Measurements from ENCODE around the gene ACTN3.
"Not testable (repeated sequence)": the region's sequence is repeated elsewhere in the genome, so short reads cannot be mapped to it uniquely, and the experiment has no call there.

The ACTN3 gene

GRCh38 chr11:66546368-66546965, at the start of gene ACTN3:
Gene ACTN3, plus strand, starts transcription at chr11:66546903. Its CDS starts 35 bp downstream, at chr11:66546938.
- peak; percentile 3 for DNase-seq

GRCh38 chr11:66497206-66497605, 49.5 kb upstream of the ACTN3 start:
- no peak for DNase-seq

- no peak for DNase-seq
Measured at GRCh38 chr11:66498506-66498905, 48.2 kb upstream of the ACTN3 start.

- no peak for DNase-seq
Measured at GRCh38 chr11:66505276-66505816, 41.4 kb upstream of the ACTN3 start.

DNA sequence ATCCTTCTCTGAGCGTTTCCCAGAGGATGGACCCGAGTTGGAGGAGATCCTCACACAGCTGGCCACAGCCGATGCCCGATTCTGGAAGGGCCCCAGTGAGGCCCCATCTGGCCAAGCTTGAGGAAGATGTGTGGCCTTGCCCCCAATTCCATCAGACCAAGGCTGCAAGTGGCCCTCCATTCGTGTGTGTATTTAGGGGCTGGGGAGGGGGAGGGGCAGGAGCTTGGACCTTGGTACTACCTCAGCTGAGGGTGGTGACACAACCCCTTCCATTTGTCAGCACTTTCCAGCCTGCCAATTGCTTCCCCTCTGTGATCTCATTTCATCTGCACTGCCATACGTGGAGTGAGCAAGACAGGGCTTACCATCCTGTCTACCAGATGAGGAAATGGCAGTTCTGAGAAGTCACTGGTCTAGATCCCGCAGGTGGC, 37.6 kb upstream of the ACTN3 start:
- no peak for DNase-seq

DNA sequence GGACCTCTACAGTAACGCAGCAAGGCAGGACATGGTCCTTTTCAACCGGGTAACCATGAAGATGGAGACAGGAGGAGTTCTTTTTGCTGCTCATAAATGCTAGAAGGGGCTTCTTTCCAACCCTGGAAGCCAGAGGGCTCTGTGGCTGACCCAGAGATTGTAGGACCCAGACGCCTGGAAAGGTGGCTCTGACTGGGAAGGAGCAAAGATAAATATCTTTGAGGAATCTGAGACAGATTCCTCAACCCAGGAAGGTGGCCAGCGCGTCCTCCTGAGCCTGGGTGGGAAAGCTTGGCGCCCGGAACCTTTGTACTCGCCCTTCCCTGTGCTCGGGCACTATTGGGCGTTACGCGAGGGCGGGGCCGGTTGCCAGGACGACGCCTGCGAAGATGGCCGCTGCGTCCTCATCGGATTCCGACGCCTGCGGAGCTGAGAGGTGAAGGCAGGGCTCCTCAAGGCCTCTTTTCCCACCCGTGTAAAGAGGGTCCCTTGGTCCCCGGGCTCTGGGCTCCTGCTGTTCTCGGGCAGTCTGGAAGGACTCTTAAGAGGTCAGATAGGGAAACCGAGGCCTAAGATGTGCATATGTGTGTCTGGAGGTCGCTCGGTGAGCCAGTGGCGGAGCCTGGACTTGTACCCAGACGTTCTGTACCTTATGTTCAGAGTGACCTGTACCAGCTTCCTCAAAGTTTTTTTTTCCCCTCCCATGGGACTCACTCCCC, 36.3 kb upstream of the ACTN3 start, which contains the start of gene BBS1:
TSS of gene BBS1 (plus strand) at position 365 of the 719 bp plus-strand sequence. CDS start at position 390, 25 bp downstream.
- peak; percentile 71 for DNase-seq

- no peak for DNase-seq
Measured at GRCh38 chr11:66510990-66511339, 35.7 kb upstream of the ACTN3 start.

DNA sequence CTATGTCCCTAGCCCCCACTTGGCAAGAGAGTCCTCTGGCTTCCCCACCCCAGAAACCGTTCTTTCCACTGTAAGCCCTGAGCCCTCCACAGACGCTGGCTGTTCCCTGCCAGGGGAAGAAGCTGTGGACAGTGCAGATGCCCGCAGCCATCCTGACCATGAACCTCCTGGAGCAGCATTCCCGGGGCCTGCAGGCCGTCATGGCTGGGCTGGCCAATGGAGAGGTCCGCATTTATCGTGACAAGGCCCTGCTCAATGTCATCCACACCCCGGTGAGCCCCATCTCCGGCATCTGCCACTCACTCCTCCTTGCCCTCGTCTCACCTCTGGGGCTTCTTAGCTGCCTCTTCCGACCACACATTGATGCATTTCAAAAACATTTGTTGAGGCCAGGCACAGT, 23.1 kb upstream of the ACTN3 start:
- no peak for DNase-seq

- no peak for DNase-seq
Measured at GRCh38 chr11:66524304-66525040, 22.2 kb upstream of the ACTN3 start.

DNA sequence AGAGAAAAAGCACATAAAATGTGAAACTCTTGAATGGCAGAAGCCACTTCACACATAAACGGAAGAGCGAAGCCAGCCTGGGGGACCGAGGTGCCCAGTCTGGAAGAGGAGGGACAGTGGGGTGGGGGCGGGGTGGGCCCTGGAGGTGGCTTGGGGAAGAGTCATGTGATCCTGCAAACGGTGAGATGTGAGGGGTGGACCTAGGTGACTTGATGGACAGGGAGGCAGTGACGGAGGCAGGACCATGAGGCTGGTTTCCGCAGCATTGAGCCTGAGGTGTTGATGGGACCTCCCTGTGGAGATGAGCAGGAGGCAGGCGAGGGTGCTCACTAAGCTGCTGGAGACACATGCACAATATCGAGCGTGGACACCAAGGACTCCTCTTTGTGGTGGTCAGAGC, 17.6 kb upstream of the ACTN3 start:
- no peak for DNase-seq

DNA sequence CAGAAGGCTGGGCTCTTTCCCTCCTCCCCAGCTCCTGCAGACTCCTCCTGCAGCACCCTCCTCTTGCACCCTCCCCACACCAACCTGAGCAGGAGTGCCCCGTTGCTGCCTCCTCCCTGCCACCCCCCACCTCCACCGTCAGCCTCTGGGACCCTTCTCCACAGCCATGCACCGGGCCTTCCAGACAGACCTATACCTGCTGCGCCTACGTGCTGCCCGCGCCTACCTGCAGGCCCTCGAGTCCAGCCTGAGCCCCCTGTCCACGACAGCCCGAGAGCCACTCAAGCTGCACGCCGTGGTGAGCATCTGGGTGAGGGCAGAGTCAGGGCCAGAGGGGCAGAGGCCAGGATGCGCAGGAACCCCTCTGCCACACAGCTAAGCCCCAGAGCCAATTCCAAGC, 17.0 kb upstream of the ACTN3 start:
- no peak for DNase-seq

GRCh38 chr11:66530927-66531709, 15.6 kb upstream of the ACTN3 start:
- DNase-seq, result no peak

DNA sequence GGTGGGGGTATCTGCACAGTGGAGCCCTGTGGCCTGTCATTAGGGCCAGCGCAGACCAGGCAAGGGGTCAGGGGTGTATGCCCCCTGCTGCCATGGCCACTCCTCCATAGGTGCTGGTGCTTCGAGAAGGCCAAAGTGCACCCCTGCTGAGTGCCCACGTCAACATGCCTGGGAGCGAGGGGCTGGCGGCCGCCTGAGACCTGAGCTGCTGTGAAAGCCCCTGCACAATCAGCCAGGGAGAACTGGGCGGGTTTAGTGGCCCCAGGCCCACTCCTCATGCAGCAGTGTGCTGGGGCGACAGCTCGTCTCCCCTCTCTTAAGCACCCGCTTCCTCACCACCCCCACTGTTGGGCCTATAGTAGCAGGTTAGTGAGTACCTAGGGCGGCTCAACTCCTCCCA, 14.9 kb upstream of the ACTN3 start:
- no peak for DNase-seq

DNA sequence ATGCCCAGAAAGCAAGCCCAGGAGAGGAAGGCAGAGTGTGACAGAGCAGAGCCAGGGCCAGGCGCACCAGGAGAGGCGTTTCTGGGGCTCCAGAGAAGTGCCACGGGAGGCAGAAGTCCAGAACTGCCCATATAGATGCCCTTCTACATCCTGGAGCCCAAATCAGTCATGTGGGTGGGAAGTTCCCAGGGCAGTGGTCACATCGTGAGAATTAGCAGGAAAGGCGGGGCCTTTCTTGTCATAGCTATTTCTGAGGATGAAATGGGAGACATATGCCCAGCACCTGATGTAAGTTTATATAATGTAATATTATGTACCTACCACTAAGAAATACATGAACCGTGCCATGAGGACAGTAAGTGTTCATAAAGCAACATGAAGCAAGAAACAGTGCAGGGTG, 13.9 kb upstream of the ACTN3 start:
- no peak for DNase-seq

DNA sequence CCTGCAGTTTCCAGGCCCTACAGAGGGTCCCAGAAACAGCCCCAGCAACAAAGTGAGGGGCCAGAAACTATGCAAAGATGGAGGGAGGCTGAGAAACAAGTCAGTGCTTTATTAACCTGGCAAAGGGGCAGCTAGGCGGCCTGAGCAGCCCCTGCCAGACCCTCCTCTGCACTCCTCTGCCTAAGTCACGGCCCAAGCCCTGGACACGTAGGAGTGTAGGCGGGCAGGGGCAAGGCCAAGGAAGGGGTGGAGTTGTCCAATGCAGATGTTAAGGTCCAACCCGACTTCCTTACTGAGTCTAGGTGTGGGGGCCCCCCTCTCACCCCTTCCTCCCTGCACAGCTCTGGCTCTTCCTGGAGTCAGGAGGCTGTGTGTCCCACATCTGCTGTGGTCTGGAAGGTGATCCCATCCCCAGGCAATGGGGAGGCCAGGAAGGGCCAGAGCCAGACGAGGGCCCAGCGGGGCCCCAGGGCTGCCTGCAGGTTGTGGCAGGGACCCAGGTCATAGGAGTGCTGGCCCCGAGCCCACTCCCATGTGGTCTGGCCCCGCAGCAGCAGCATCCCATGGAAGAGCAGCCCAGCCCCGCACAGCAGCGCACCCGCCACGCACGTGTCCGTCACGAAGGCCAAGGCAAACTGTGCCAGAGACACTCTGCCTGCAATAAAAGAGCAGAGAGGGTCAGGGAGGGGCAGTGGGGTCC, 7.4 kb upstream of the ACTN3 start:
- no peak for DNase-seq

DNA sequence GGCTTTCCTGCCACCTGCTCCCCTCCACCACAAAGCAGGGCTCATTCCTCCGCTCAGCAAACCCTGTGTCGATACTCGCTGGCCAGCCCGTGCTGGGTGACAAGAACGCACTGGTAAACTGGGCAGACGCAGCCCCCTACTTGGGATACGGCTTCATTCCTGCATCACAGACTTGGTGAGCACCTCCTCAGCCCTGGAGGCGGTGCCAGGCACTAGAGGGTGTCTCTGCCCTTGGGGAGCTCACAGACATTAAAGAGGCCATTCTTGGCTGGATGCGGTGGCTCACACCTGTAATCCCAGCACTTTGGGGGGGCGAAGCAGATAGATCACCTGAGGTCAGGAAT, 6.9 kb upstream of the ACTN3 start:
- no peak for DNase-seq

- not testable (repeated sequence) for DNase-seq
Measured at GRCh38 chr11:66540598-66540997, 6.1 kb upstream of the ACTN3 start.

DNA sequence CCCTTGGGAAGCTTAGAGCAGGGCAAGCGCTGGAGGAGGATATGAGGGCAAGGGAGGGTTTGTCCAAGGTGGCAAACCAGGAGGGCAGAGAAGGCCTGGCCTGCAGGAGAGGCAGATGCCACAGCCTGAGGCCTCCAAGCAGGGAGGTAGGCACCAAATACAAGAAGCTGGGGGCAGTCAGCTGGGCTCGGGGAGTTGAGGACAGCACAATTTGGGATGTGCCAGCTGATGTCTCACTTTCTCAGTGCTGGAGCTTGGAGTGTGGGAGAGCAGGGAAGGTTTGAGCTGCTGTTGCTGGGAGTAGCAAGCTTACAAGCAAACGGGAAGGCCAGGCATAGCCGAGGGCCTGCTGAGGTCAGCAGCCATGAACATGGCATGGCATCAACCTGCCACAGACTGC, 4.8 kb upstream of the ACTN3 start:
- no peak for DNase-seq

- no peak for DNase-seq
Measured at GRCh38 chr11:66542362-66542761, 4.3 kb upstream of the ACTN3 start.

DNA sequence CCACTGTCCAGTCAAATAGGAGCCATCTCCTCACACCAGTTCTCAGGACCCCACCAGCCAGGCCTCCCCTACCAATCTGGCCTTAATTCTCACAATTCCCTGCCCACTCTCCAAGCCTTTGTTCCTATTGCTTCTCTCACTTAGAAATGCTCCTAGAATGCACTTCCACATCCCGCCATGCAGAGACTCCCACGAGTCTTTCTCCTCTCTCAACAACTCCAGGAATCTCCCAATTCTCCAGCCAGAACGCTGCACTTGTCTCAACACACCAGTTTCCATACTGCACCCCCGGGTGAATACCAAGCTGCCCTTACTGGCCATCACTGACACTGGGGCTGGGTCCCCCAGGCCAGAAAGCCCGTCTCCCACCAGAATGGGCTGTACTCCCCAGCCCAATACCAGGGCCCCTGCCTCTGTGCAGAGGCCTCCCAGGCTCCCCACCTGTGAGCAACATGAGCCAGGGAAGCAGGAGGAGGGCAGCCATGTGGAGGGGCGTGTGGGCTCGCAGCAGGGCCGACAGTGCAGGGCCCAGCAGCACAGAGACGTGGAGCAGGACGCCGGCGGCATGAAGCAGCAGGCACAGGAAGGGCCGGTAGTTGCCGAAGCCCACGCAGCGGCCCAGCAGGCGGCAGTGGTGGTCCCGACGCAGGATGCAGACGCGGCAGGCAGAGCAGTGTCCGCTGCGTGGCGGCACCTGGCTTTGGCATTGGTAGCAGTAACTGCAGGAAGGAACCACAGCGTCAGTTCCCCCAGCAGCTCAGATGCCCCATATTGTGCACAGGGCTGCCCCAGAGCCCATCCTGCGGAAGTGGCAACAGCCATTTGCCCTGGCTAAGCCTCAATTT, 3.2 kb upstream of the ACTN3 start:
- peak; percentile 62 for DNase-seq

- not testable (repeated sequence) for DNase-seq
Measured at GRCh38 chr11:66544952-66545351, 1.8 kb upstream of the ACTN3 start.
